ENCODE results near the gene HDAC1. TPM values are rescaled to one million over a fixed set of nuclear protein-coding genes. Genes with fewer than 3 reads are reported as not detected.
"Not testable (repeated sequence)": the region's sequence is repeated elsewhere in the genome, so short reads cannot be mapped to it uniquely, and the experiment has no call there.

HDAC1 gene
- total RNA-seq: 108 and 140 TPM in 2 replicates

- DNase-seq (ENCODE audit: low read depth, low spot score): peak; percentile 83
These were observed at the start of gene HDAC1 for GRCh38 chr1:32291708-32292538. HDAC1 (plus strand) TSS chr1:32292083; CDS start chr1:32292170, 87 bp downstream.

GRCh38 chr1:32242341-32242851 is 49.5 kb upstream of the HDAC1 start:
- no peak for DNase-seq (ENCODE audit: low read depth, low spot score)

GRCh38 chr1:32246888-32247273 is 45.0 kb upstream of the HDAC1 start, which contains the start of gene FAM167B:
FAM167B (plus strand) TSS chr1:32247222; CDS start chr1:32247422, 200 bp downstream.
- DNase-seq (ENCODE audit: low read depth, low spot score): no peak

- no peak for DNase-seq (ENCODE audit: low read depth, low spot score)
These were observed 44.4 kb upstream of the HDAC1 start for GRCh38 chr1:32247452-32247851.

GRCh38 chr1:32247983-32248889 is 43.6 kb upstream of the HDAC1 start:
- DNase-seq (ENCODE audit: low read depth, low spot score): no peak

- peak; percentile 85 for DNase-seq (ENCODE audit: low read depth, low spot score)
These were observed 41.9 kb upstream of the HDAC1 start for GRCh38 chr1:32249831-32250525.

- DNase-seq (ENCODE audit: low read depth, low spot score): no peak
These were observed 40.8 kb upstream of the HDAC1 start, which contains the start of gene LCK for GRCh38 chr1:32250893-32251716. LCK (plus strand) TSS chr1:32251265; CDS start chr1:32274330, 23,065 bp downstream.

- DNase-seq (ENCODE audit: low read depth, low spot score): no peak
These were observed 36.5 kb upstream of the HDAC1 start for GRCh38 chr1:32255072-32256071.

GRCh38 chr1:32256473-32257226 is 35.2 kb upstream of the HDAC1 start:
- no peak for DNase-seq (ENCODE audit: low read depth, low spot score)

- no peak for DNase-seq (ENCODE audit: low read depth, low spot score)
These were observed 34.7 kb upstream of the HDAC1 start for GRCh38 chr1:32257227-32257508.

GRCh38 chr1:32263236-32263593 is 28.7 kb upstream of the HDAC1 start:
- DNase-seq (ENCODE audit: low read depth, low spot score): not testable (repeated sequence)

GRCh38 chr1:32263744-32264143 is 28.1 kb upstream of the HDAC1 start:
- DNase-seq (ENCODE audit: low read depth, low spot score): no peak

- DNase-seq (ENCODE audit: low read depth, low spot score): no peak
These were observed 26.0 kb upstream of the HDAC1 start for GRCh38 chr1:32265846-32266245.

- DNase-seq (ENCODE audit: low read depth, low spot score): peak; percentile 93
These were observed 24.8 kb upstream of the HDAC1 start for GRCh38 chr1:32266921-32267591.

GRCh38 chr1:32269744-32270143 is 22.1 kb upstream of the HDAC1 start:
- DNase-seq (ENCODE audit: low read depth, low spot score): no peak

- DNase-seq (ENCODE audit: low read depth, low spot score): no peak
These were observed 19.1 kb upstream of the HDAC1 start for GRCh38 chr1:32272557-32273390.

All from pulmonary artery endothelial cell (primary cell).